ENCODE results near the gene ECSIT. TPM values are rescaled to one million over a fixed set of nuclear protein-coding genes. Genes with fewer than 3 reads are reported as not detected.
"Not testable (repeated sequence)": the region's sequence is repeated elsewhere in the genome, so short reads cannot be mapped to it uniquely, and the experiment has no call there.

Gene ECSIT
- total and polyA plus RNA-seq, 8 donors = 15.6 to 119 (median 73.4) TPM

- WGBS, 5 donors = 45 to 66% (median 53%) methylated on average over 4 of the region's 4 CpGs
- no peak for DNase-seq
- peaks cover 0 to 5% (median 0%) of the 10 kb centered on the region in 4 donors for H3K4me1 ChIP-seq
- no peaks in the 10 kb centered on the region for H3K9me3 ChIP-seq
- H3K4me3 ChIP-seq = no peak overlapping the region
- no peaks in the 10 kb centered on the region for H3K36me3 ChIP-seq
- H3K27me3 ChIP-seq = peaks cover 0 to 38% (median 0%) of the 10 kb centered on the region in 3 donors
- TF ChIP-seq POLR2AphosphoS5 (IDR thresholded peaks at IDR 0.05) (no peak), CTCF (IDR thresholded peaks at IDR 0.05) (no peak), EP300 (IDR thresholded peaks at IDR 0.05) (no peak), POLR2A (IDR thresholded peaks at IDR 0.05) (no peak)
- intact Hi-C loops (cut with DNase I; ENCODE audit: low total_unique reads) = no loop called here
- no peak overlapping the region for H3K27ac ChIP-seq
Observed at GRCh38 chr19:11460207-11460606, 68.7 kb downstream of the ECSIT start.

- DNase-seq; H3K36me3 ChIP-seq; intact Hi-C loops (cut with DNase I; ENCODE audit: low total_unique reads); H3K27ac ChIP-seq; H3K4me1 ChIP-seq; H3K9me3 ChIP-seq; H3K4me3 ChIP-seq: not testable (repeated sequence)
- 76 to 86% (median 79%) methylated on average over 11 of the region's 11 CpGs for WGBS, 5 donors
- peaks cover 0 to 42% (median 0%) of the 10 kb centered on the region in 3 donors for H3K27me3 ChIP-seq
Observed at GRCh38 chr19:11458912-11459311, 70.0 kb downstream of the ECSIT start.

- Histone ChIP-seq H3K27me3 (peaks cover 0 to 45% (median 0%) of the 10 kb centered on the region in 3 donors), H3K4me3 (no peak overlapping the region), H3K27ac (no peak overlapping the region), H3K36me3 (no peaks in the 10 kb centered on the region), H3K4me1 (peaks cover 0 to 5% (median 0%) of the 10 kb centered on the region in 4 donors), H3K9me3 (no peaks in the 10 kb centered on the region)
- 80 to 89% (median 86%) methylated on average over 19 of the region's 19 CpGs for WGBS, 5 donors
- no peak for TF ChIP-seq POLR2A (IDR thresholded peaks at IDR 0.05)
- no peak for TF ChIP-seq EP300 (IDR thresholded peaks at IDR 0.05)
- TF ChIP-seq POLR2AphosphoS5 (IDR thresholded peaks at IDR 0.05) = no peak
- no peak for TF ChIP-seq CTCF (IDR thresholded peaks at IDR 0.05)
- no peak for DNase-seq
- intact Hi-C loops (cut with DNase I; ENCODE audit: low total_unique reads) = no loop called here
Observed at GRCh38 chr19:11458236-11458900, 70.6 kb downstream of the ECSIT start.

GRCh38 chr19:11457831-11458230 is 71.1 kb downstream of the ECSIT start:
- TF ChIP-seq POLR2A (IDR thresholded peaks at IDR 0.05) (no peak), POLR2AphosphoS5 (IDR thresholded peaks at IDR 0.05) (no peak), EP300 (IDR thresholded peaks at IDR 0.05) (no peak), CTCF (IDR thresholded peaks at IDR 0.05) (no peak)
- no peak for DNase-seq
- no peaks in the 10 kb centered on the region for H3K9me3 ChIP-seq
- peaks cover 0 to 51% (median 0%) of the 10 kb centered on the region in 3 donors for H3K27me3 ChIP-seq
- 88 to 93% (median 89%) methylated on average over 15 to 20 of the region's 20 CpGs for WGBS, 5 donors
- intact Hi-C loops (cut with DNase I; ENCODE audit: low total_unique reads) = no loop called here
- no peak overlapping the region for H3K4me3 ChIP-seq
- no peak overlapping the region for H3K27ac ChIP-seq
- H3K36me3 ChIP-seq = no peaks in the 10 kb centered on the region
- H3K4me1 ChIP-seq = peaks cover 0 to 5% (median 0%) of the 10 kb centered on the region in 4 donors

GRCh38 chr19:11457115-11457514 is 71.8 kb downstream of the ECSIT start:
- TF ChIP-seq EP300 (IDR thresholded peaks at IDR 0.05) (no peak), POLR2A (IDR thresholded peaks at IDR 0.05) (no peak), CTCF (IDR thresholded peaks at IDR 0.05) (no peak), POLR2AphosphoS5 (IDR thresholded peaks at IDR 0.05) (no peak)
- H3K9me3 ChIP-seq = no peaks in the 10 kb centered on the region
- intact Hi-C loops (cut with DNase I; ENCODE audit: low total_unique reads) = no loop called here
- no peak overlapping the region for H3K4me3 ChIP-seq
- WGBS, 5 donors = 17 to 67% (median 22%) methylated on average over 2 to 18 of the region's 18 CpGs
- H3K4me1 ChIP-seq = peaks cover 0 to 5% (median 0%) of the 10 kb centered on the region in 4 donors
- peak in 1 of 2 donors; percentile 65 for DNase-seq
- no peak overlapping the region for H3K27ac ChIP-seq
- peaks cover 0 to 54% (median 0%) of the 10 kb centered on the region in 3 donors for H3K27me3 ChIP-seq
- no peaks in the 10 kb centered on the region for H3K36me3 ChIP-seq
